ENCODE results near the gene NOS2.

Gene NOS2

DNA sequence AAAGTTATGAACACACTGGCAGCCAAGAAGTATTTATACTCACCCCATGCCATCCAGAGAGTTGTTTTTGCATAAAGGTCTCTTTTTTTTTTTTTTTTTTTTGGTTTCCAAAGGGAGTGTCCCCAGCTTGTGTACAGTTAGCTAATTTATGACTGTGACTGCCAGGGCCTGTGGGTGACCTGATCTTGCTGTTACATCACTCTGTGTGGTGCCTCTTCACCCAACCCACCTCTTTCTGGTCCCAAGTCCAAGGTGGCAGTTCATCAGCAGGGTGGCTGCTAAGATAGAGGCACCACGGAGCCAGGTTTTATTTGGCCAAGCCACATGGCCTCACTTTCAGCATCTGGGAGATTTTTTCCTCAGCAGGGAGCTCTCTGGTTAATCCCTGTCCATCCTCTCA is at the start of gene NOS2:
NOS2 (minus strand) TSS at position 8 of the 400 bp plus-strand sequence. CDS start 1,720 bp downstream, outside the sequence.
- TF ChIP-seq GATA2 (IDR thresholded peaks at IDR 0.05; ENCODE audit: low read depth, low read length) (no peak), GATA3 (IDR thresholded peaks at IDR 0.05; ENCODE audit: low read depth, low read length) (no peak)

DNA sequence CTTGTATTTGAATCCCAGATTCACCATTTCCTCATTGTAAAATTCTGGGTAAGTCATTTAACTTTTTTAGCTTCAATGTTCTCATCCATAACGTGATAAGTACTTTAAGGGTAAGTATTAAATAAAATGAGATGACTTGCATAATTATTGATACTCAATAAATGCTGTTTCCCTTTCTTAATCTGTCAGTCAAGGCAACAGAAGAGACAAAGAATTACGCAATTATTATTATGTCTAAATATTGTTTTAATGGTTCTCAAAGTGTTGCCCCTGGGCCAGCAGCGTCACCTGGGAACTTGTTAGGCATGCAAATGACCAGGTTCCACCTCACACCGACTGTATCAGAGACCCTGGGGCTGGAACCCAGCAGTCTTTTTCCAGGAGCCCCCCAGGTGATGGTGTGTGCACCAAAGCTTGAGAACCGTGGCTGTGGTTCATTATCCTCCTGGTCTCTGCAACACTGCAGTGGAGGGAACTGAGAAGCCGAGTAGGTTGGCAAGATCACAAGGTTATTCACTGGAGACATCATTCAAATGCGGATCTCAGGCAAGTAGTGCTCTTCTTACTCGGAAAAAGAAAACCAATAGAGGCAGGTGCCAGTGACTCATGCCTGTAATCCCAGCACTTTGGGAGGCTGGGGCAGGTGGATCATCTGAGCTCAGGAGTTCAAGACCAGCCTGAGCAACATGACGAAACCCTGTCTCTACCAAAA is 49.3 kb upstream of the NOS2 start:
- TF ChIP-seq GATA3 (IDR thresholded peaks at IDR 0.05; ENCODE audit: low read depth, low read length) (no peak), GATA2 (IDR thresholded peaks at IDR 0.05; ENCODE audit: low read depth, low read length) (no peak)

DNA sequence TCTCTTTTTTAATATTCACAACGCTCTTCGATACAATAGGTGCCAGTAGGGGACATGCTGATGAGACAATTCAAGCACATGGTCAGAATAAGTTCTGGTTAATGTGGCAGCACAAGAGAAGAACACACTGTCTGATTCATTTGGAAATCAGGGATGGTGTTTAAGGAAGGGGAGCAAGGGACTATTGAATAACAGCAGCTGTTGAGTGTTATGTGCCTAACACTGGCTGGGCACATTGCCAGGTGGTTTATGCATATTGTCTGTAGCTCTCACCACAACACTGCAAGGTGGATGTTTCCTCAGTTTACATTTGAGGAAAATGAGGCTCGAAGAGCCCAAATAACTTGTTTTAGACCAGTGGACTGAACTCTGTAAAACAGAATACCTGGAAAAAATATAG is 48.6 kb upstream of the NOS2 start:
- TF ChIP-seq GATA3 (IDR thresholded peaks at IDR 0.05; ENCODE audit: low read depth, low read length) = no peak
- no peak for TF ChIP-seq GATA2 (IDR thresholded peaks at IDR 0.05; ENCODE audit: low read depth, low read length)

DNA sequence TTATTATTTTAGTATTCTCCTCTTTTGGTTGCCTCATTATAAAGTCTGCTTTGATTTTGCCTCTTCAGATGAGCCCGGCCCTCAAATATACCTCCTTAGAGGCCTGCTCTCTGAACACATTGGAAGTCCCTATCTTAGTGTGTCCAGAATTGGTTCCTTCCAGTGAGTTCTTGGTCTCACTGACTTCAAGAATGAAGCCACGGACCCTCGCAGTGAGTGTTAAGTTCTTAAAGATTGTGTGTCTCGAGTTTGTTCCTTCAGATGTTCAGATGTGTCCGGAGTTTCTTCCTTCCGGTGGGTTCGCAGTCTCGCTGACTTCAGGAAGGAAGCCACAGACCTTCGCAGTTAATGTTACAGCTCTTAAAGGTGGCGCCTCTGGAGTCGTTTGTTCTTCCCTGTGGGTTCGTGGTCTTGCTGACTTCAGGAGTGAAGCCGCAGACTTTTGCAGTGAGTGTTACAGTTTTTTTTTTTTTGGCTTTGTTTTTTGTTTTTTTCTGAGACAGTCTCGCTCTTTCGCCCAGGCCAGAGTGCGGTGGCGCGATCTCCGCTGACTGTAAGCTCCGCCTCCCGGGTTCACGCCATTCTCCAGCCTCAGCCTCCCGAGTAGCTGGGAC is 45.8 kb upstream of the NOS2 start:
- TF ChIP-seq GATA2 (IDR thresholded peaks at IDR 0.05; ENCODE audit: low read depth, low read length) (no peak), GATA3 (IDR thresholded peaks at IDR 0.05; ENCODE audit: low read depth, low read length) (no peak)

DNA sequence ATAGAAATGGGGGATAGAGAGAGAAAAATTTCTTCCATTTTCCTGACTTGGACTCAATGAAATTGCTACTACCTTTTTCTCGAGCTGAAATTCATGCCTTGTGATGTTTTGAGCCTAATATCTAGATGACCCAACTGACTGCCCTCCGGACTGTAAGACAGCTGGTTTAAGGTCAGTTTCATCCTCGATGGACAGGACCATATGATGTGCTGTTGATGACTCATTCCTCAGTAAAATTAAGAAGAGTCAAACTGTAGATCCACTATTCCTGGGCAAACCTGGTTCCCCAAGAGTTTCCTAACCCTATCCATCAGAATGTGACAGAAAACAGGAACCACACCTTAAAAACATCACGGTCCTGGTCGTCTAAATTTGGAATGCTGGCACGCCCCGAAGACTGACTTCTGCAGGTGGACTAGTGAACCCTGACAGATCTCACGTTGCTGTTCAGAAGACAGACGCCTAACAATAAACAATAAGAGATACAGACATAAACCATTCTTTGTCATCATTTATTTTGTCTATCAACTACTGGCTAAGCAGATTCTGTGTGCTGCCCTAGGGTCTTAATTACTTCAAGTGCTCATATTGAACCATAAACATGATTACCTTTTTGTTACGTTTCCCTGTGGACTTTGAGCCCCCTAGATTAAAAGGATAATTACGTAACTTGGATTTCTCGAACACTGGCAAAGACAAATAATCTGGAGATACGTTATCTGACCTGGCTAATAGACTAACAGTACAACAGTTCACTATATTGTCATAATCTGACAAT is 45.1 kb upstream of the NOS2 start:
- TF ChIP-seq GATA2 (IDR thresholded peaks at IDR 0.05; ENCODE audit: low read depth, low read length) = no peak
- no peak for TF ChIP-seq GATA3 (IDR thresholded peaks at IDR 0.05; ENCODE audit: low read depth, low read length)

DNA sequence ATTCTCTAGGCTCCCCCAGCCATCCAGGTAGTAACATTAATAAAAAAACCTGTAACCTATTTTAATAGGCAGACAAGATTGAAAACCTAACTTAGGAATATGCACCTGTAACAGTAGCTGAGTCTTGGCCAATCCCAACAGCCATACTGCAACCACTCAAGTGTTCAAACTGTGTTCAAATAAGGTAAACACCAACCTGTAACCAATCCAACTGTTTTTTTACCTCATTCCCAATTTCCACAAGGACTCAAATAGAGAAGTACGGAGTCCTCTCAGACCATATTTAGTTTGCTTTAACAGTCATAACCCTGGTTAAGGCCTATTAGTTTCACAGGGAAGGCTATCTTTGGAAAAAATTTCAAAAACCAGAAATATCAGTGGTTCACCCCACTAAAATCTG is 40.4 kb upstream of the NOS2 start:
- TF ChIP-seq GATA3 (IDR thresholded peaks at IDR 0.05; ENCODE audit: low read depth, low read length) (no peak), GATA2 (IDR thresholded peaks at IDR 0.05; ENCODE audit: low read depth, low read length) (no peak)

DNA sequence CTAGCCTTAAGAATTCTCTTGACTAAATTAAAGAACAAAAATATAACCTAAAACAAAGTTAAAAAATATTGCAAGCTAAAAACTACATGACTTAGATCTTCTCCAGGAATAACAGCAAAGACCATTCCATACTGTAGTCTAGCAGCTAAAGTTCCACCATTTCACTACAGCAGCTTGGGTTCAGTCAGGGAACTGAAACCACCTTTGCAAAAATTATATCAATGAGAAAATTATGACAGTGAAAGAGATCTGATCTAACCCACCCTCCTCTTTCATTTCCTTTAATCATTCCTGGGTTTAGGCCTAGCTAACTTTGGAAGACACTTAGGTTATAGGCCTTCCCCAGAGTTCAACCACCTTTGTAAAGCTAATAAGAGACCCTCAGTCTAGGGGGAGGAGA is 36.3 kb upstream of the NOS2 start:
- TF ChIP-seq GATA2 (IDR thresholded peaks at IDR 0.05; ENCODE audit: low read depth, low read length) = no peak
- TF ChIP-seq GATA3 (IDR thresholded peaks at IDR 0.05; ENCODE audit: low read depth, low read length) = no peak

DNA sequence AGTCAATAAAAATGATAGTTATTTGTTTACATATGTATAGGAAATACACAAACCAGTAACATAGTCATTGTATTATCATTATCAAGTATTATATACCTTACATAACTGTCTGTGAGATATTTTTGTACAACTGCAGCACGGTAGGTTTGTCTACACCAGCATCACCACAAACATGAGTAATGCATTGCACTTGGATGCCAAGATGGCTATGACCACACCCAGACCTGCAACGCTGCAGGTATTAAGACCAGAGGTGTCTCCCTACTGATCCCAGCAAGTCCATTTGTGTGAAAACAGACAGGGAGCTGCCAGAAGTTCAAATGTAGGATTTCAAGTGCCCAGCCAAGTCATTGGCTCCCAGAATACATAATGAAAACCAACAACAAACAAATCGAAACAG is 34.2 kb upstream of the NOS2 start:
- TF ChIP-seq GATA3 (IDR thresholded peaks at IDR 0.05; ENCODE audit: low read depth, low read length) (no peak), GATA2 (IDR thresholded peaks at IDR 0.05; ENCODE audit: low read depth, low read length) (no peak)

DNA sequence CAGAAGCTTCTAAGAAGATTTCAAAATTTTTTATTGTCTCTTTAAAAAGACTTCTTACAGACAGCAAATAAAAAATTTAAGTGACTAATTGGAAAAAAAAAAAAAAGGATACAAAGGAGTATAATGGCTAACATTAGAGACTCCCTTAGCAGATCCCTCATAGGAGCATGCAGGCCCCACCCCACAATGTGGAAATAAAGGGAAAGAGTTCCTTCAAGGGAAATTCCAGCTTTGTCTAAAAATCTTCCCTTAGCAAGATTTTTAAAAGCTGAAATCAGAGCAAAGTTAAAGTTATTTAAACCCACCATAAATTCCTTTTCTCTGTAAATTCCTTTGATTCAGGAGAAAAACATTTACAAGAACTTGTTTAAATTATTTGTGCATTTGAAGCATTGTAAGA is 32.5 kb upstream of the NOS2 start:
- TF ChIP-seq GATA2 (IDR thresholded peaks at IDR 0.05; ENCODE audit: low read depth, low read length) = no peak
- no peak for TF ChIP-seq GATA3 (IDR thresholded peaks at IDR 0.05; ENCODE audit: low read depth, low read length)

DNA sequence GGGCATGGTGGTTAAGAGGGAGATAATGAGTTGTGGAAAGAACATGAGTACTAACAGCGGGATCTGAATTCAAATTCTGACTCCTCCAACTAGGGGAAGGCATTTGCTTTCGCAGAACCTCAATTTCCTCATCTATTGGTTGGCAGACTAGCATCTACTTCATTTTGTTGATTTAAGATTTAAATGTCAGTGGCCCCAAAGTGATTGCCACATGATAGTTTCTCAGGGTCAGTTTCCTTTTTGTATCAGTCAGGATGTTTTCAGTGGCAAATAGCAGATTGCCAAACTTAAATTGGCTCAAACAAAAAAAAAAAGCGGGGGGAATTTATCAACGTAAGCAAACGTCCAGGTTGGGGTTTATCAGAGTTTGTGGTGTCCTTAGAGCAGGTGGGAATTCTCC is 25.1 kb upstream of the NOS2 start:
- TF ChIP-seq GATA2 (IDR thresholded peaks at IDR 0.05; ENCODE audit: low read depth, low read length) (no peak), GATA3 (IDR thresholded peaks at IDR 0.05; ENCODE audit: low read depth, low read length) (no peak)

DNA sequence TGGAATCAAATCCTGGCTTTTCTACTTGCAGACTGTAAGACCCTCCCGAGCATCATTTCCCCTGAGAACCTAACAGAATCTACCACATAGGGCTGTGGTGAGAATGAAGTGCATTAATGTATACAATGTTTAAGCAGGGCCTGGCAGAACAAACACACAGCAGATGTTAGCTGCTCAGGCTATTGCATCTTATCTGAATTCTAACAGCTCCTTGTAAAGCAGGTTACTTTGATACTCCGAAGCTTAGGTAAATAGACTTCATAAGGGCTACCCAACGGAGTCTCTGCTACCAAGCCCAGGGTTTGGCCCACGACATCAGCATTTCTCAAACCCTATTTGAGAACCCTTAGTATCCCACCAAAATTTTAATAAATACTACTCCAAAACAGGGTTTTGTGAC is 24.4 kb upstream of the NOS2 start:
- TF ChIP-seq GATA3 (IDR thresholded peaks at IDR 0.05; ENCODE audit: low read depth, low read length) = no peak
- TF ChIP-seq GATA2 (IDR thresholded peaks at IDR 0.05; ENCODE audit: low read depth, low read length) = no peak

DNA sequence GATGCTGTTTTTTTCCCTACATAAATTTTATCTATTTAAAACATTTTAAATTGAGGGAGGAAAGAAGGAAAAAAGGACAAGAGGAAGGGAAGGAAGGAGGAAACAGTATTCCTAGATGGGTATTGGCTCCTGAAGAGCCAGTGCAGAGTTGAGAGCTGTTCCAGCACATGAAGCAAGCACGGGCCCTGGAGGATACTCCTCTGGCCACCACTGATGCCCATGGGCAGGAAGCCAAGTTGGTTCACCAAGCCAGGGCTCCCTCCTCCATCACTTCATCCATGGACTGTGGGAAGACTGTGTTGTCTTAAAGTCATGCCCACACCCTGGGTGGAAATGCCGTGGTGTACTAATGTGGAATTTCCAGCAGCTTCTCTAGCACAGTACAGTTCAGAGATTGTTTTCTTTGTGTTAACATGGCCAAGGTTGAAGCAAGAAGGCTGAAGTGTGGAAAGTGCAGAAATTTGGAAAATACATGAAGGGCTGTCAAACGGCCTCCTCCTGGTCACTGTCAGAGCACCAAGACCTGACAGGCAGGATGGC is 23.9 kb upstream of the NOS2 start:
- no peak for TF ChIP-seq GATA2 (IDR thresholded peaks at IDR 0.05; ENCODE audit: low read depth, low read length)
- TF ChIP-seq GATA3 (IDR thresholded peaks at IDR 0.05; ENCODE audit: low read depth, low read length) = no peak

DNA sequence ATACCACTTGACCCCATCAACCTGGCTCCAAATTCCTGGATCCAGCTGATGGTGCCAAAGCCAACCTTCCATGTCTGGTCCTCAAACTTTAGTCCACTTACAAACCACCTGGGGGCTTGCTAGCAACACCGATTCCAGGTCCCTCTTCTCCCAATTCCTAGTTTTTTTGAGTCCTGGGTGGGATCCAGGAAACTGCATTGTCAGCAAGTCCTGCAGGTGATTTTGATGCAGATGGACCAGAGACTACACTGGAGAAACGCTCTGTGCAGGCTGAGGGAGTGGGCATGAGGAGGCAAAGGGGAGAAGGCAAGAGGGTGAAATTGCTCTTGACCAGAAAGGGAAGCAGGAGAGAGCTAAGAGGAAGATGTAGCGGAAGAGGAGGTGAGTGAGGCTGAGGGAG is 21.0 kb upstream of the NOS2 start:
- no peak for TF ChIP-seq GATA3 (IDR thresholded peaks at IDR 0.05; ENCODE audit: low read depth, low read length)
- TF ChIP-seq GATA2 (IDR thresholded peaks at IDR 0.05; ENCODE audit: low read depth, low read length) = no peak

DNA sequence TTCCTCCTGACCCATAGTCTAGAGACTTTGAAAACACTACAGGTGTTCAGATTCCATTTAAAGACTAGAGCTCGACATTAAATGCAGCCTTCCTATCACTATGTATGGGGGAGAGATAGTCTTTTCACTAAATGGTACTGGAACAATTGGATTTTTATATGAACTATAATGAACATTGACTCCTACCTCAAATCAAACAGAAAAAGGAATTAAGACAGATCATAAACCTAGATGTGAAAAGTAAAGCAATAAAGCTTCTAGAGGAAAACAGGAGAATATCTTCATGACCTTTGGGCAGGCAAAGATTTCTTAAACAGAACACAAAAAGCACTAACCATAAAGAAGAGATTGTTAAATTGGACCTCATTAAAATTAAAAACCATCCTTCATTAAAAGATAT is 18.8 kb upstream of the NOS2 start:
- no peak for TF ChIP-seq GATA3 (IDR thresholded peaks at IDR 0.05; ENCODE audit: low read depth, low read length)
- TF ChIP-seq GATA2 (IDR thresholded peaks at IDR 0.05; ENCODE audit: low read depth, low read length) = no peak

All from SH-SY5Y (cell line).